ENCODE measurements around the gene HYAL2.
"Not testable (repeated sequence)": the region's sequence is repeated elsewhere in the genome, so short reads cannot be mapped to it uniquely, and the experiment has no call there.

Gene HYAL2

DNA sequence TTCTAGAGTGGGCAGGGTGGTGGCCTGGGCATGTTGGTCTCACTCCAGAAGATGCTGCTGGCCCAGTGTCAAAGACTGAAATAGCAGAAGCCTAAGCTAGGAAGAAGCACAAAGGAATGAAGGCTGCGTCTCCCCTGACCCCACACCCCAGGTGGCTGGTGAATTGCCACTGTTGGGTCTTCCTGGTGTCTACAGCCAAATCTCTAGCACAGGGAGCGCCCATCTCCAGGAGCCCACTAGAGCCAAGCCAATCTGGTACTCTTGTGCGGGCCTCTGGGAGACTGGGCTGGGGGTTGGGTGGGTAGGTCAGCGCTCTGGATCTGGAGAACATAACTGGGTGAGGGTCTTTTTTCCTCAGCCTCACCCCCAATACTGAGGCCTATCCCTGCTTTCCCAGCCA is 4.6 kb upstream of the HYAL2 start:
- no peak for FAIRE-seq

- FAIRE-seq = no peak
Observed at GRCh38 chr3:50326182-50326541, 3.6 kb upstream of the HYAL2 start.

- no peak for FAIRE-seq
Observed at GRCh38 chr3:50325497-50326181, 3.1 kb upstream of the HYAL2 start.

- no peak for FAIRE-seq
Observed at GRCh38 chr3:50325113-50325480, 2.6 kb upstream of the HYAL2 start.

DNA sequence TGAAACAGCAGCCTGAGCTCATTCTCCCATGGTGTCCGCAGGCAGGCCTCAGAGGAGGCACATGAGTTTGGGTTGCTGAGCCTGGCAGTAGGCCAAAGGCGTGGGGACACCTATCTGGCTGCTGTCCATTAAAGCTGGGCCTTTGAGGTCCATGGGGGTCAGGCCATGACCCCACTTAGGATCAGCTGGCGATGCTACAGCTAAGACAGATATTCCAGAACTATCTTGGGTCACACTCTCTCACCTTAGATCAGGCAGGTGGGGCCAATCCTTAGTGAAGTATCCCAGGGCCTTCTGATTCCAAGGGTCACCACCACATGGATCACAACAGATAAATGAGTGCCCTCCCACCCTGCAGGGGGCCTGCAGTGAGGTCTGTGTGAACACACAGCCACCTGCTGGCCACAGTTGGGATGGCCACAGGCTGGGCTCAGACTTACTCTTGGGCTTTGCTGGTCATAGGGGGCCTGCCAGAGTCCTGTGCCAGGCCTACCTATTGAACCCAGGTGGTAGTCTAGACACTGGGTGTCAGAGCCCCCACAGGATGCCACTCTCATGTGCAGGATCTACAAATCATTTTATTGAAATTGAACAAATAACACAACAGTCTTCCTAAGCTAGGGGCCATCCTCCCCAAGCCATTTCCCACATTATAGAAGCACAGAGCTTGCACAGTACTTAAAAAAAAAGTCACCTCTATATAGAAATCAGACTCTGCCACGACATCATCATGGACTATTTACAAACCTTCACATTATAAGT is 2.0 kb upstream of the HYAL2 start:
- FAIRE-seq = no peak

- no peak for FAIRE-seq
Observed at GRCh38 chr3:50323614-50324199, 1.2 kb upstream of the HYAL2 start.

DNA sequence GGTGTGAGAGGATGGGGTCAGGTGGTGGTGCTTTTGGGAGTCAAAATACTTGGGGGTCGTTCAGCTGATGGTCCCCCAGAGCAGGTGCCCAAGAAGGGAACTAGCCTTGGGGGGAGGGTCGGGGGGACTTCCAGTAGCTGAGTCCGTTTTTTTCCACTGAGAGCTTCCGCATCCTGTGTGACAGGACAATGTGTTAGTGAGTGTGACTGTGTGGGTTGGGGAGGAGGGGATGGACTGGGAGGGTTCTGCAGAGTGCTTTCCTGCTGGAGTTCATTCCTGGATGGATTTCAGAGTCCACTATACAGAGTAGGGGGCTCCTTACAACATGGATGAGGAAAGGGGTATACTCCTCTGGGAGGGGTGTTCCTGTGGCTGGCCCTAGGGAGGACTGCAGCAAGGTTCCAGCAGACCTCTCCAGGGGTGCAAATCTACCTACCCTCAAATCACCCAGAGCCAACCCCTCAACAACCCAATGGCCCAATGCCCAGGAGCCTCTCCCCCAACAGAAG is 601 bp upstream of the HYAL2 start:
- no peak for FAIRE-seq

- FAIRE-seq = no peak
Observed at GRCh38 chr3:50322115-50322385, 495 bp downstream of the HYAL2 start.

DNA sequence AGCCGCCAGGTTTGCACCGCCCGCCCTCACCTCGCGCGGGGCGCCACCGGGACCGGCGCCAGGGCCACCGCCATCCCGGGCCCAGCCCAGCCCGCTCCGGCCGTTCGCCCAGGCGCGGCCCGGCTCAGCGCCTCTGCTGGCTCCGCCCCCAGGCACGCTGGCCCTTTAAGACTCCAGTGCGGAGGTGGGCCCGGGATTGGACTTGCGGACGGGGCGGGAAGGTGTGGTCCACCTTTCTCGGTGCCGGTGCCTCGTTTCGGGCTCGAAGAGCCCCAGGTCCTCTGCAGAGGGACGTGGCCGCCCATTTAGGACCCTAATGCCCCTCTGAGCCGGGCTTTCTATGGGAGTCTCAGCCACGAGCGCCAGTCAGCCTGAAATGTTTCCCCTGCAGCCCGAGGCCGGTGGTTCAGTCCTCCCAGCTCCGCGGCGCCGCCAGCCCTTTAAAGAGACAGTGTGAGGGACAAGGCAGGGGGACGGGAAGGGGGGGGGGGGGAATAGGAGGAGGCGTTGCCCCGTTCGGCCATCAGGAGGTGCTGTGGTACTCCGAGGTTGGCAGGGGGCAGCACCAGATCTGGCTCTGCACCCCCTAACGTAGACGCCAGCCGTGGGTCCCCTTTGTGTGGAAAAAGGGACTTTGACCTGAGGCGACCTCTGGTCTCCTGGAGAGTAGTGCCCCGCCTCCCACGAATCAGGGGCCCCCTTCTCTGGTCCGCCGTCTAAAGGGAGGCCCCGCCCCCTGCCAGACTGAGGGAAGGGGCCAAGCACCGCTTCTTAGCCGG is 1.0 kb downstream of the HYAL2 start:
- FAIRE-seq = no peak

- no peak for FAIRE-seq
Observed at GRCh38 chr3:50320853-50321335, 1.7 kb downstream of the HYAL2 start.

GRCh38 chr3:50319894-50320625 is 2.5 kb downstream of the HYAL2 start:
- FAIRE-seq = no peak

GRCh38 chr3:50319181-50319893 is 3.2 kb downstream of the HYAL2 start:
- no peak for FAIRE-seq

GRCh38 chr3:50318615-50319014 is 3.9 kb downstream of the HYAL2 start:
- FAIRE-seq = no peak

GRCh38 chr3:50318163-50318562 is 4.4 kb downstream of the HYAL2 start:
- FAIRE-seq = no peak

DNA sequence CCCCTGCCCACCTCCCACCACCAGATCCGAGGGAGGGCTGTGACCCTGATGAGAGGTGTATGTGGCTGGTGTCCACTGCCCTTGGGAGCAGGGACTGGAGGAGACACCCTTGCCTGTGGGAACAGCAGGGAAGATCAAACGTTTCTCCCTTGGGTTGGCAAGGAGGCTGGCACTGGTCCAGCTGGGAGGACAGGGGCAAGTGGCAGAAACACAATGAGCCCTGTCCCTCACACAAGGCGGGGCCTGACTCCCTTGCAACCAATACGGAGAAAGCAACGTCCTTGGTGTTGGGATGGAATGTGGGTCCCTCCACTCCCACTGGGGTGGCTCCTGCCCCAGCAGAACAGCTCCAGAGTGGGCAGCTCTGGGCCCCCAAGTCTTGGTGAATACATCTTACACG is 5.2 kb downstream of the HYAL2 start:
- no peak for FAIRE-seq

GRCh38 chr3:50316657-50317242 is 5.8 kb downstream of the HYAL2 start:
- FAIRE-seq = no peak

GRCh38 chr3:50314816-50315215 is 7.7 kb downstream of the HYAL2 start:
- no peak for FAIRE-seq

GRCh38 chr3:50314342-50314741 is 8.2 kb downstream of the HYAL2 start:
- FAIRE-seq = no peak

GRCh38 chr3:50312041-50312440 is 10.5 kb downstream of the HYAL2 start:
- not testable (repeated sequence) for FAIRE-seq

DNA sequence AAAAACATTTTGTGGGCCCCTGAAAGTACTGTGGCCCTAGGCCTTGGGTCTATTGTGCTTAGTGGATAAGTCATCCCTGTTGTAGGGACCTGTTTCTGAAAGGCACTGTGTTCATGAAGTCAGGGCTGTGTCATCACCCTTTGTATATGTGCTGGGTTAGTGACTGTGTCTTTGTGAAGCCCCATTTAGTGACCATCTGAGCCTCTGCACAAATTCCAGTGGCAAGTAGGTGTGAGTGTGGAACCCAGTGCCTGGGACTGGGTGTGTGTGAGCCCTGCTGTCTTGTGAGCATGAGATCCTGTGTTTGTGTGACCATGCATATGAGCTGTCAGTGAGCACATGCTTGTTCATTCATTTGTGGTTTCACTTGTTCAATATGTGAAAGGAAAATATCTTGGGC is 17.9 kb downstream of the HYAL2 start:
- no peak for FAIRE-seq

- FAIRE-seq = no peak
Observed at GRCh38 chr3:50303013-50303815, 19.3 kb downstream of the HYAL2 start, which contains the start of gene HYAL1. Gene HYAL1 (minus strand): TSS chr3:50303574. CDS start chr3:50302956, 618 bp downstream.

Data from endometrium (tissue), 2 donors.